Endothelial cell of umbilical vein (primary cell): ENCODE results near the gene AJAP1.

Experiments
- EZH2 ChIP-seq: IDR thresholded peaks from 2 replicates; pipeline ENCODE4 v1.6.1; 2012; ENCODE audit warnings: borderline replicate concordance, low read depth, mild to moderate bottlenecking, moderate library complexity, low read length, inconsistent platforms; ENCODE audit not compliant: severe bottlenecking
- MYC ChIP-seq: IDR thresholded peaks from one replicate; pipeline ENCODE4 v1.6.1; 2011; ENCODE audit warnings: mild to moderate bottlenecking, low read depth, low read length
- TF ChIP-seq, protein P1 (sequence below), 2 donors: IDR thresholded peaks; 1 replicate in 1 of 2; 2 replicates in 1 of 2; pipeline ENCODE4 v1.5.1; 2011; ENCODE audit warnings: low read length in 2 of 2, mild to moderate bottlenecking in 2 of 2, moderate library complexity in 2 of 2, control low read depth in 1 of 2, inconsistent platforms in 1 of 2, low read depth in 1 of 2; ENCODE audit not compliant: insufficient read depth in 1 of 2; ENCODE audit errors: extremely low read depth in 1 of 2

DNA sequence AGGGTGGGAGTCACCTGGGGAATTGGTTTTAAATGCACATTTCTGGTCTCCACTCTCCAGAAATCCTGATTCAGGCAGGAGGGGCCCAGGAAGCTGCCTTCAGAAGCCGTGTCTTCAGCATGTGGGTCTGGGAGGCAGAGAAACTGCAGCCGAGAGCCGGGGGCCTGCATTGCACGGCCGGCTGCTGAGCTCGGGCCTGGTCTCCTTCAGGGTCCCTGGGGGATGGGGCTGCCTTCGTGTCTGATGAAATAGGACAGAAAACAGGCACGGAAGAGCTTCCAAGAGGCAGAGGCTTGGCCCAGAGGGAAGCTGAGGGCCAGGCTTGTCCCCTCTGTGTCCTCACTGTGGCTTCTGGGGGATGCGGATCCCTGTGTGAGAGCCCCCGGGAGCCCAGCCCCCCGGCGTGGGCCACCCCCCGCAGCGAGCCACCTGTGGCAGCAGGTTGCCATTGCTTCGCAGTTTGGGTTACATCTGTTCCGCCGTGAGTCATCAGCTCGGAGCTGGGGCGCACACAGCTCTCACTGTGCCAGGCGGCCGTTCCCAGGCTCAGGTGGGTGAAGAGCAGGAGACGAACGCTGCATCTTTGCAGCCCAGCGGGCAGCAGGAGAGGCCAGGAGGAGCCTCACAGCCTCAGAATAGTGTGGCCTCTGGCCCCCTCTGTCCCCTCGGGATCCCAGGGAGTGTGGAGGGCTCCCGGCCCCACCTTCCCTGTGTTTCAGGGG is 72.4 kb downstream of the AJAP1 start:
- TF ChIP-seq, protein P1, sequence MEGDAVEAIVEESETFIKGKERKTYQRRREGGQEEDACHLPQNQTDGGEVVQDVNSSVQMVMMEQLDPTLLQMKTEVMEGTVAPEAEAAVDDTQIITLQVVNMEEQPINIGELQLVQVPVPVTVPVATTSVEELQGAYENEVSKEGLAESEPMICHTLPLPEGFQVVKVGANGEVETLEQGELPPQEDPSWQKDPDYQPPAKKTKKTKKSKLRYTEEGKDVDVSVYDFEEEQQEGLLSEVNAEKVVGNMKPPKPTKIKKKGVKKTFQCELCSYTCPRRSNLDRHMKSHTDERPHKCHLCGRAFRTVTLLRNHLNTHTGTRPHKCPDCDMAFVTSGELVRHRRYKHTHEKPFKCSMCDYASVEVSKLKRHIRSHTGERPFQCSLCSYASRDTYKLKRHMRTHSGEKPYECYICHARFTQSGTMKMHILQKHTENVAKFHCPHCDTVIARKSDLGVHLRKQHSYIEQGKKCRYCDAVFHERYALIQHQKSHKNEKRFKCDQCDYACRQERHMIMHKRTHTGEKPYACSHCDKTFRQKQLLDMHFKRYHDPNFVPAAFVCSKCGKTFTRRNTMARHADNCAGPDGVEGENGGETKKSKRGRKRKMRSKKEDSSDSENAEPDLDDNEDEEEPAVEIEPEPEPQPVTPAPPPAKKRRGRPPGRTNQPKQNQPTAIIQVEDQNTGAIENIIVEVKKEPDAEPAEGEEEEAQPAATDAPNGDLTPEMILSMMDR (IDR thresholded peaks at IDR 0.05; ENCODE audit: extremely low read depth in 1 of 2, insufficient read depth in 1 of 2, low read depth in 1 of 2, low read length in 2 of 2), result no peak
- no peak for TF ChIP-seq EZH2
- TF ChIP-seq MYC, result no peak
